Vagina (tissue), 2 donors: Measurements from ENCODE around the gene CDCA3.

ENCODE experiments used
- CTCF ChIP-seq, 3 experiments: fragments of 450-650 bp in 2 of 3; fragments of 200-600 bp in 1 of 3; sonication (generic) in 1 of 3; IDR thresholded peaks; one replicate each; pipeline ENCODE4 v1.5.1; 2017 to 2019; ENCODE audit warnings: antibody characterized with exemption in 3 of 3, mild to moderate bottlenecking in 2 of 3, moderate library complexity in 2 of 3
- POLR2A ChIP-seq, 2 donors: fragments of 450-650 bp; IDR thresholded peaks; one replicate each; pipeline ENCODE4 v1.6.1; 2017; ENCODE audit warnings: antibody characterized with exemption in 2 of 2, mild to moderate bottlenecking in 2 of 2, moderate library complexity in 2 of 2

- TF ChIP-seq POLR2A (IDR thresholded peaks at IDR 0.05): no peak
- TF ChIP-seq CTCF (IDR thresholded peaks at IDR 0.05): no peak
Measured at GRCh38 chr12:6840330-6840729, 10.8 kb downstream of the CDCA3 start.
